ENCODE results near the gene TTBK1.

Gene TTBK1

GRCh38 chr6:43273707-43274106 lies 30.4 kb downstream of the TTBK1 start:
- DNase-seq: no peak

GRCh38 chr6:43274127-43274915 lies 31.0 kb downstream of the TTBK1 start:
- DNase-seq: no peak

- DNase-seq: no peak
Measured at GRCh38 chr6:43274916-43275597, 31.8 kb downstream of the TTBK1 start.

GRCh38 chr6:43275801-43276576 lies 32.7 kb downstream of the TTBK1 start:
- DNase-seq: no peak

GRCh38 chr6:43276577-43277305 lies 33.5 kb downstream of the TTBK1 start:
- no peak for DNase-seq

- DNase-seq: no peak
Measured at GRCh38 chr6:43277306-43277642, 34.0 kb downstream of the TTBK1 start.

GRCh38 chr6:43277643-43278523 lies 34.6 kb downstream of the TTBK1 start:
- peak; percentile 42 for DNase-seq

- peak; percentile 65 for DNase-seq
Measured at GRCh38 chr6:43278524-43279078, 35.3 kb downstream of the TTBK1 start.

- no peak for DNase-seq
Measured at GRCh38 chr6:43280234-43280633, 37.0 kb downstream of the TTBK1 start.

GRCh38 chr6:43282060-43282459 lies 38.8 kb downstream of the TTBK1 start:
- no peak for DNase-seq

- no peak for DNase-seq
Measured at GRCh38 chr6:43282636-43283513, 39.6 kb downstream of the TTBK1 start.

GRCh38 chr6:43283514-43283901 lies 40.2 kb downstream of the TTBK1 start:
- DNase-seq: no peak

- no peak for DNase-seq
Measured at GRCh38 chr6:43283905-43284304, 40.6 kb downstream of the TTBK1 start.

- DNase-seq: no peak
Measured at GRCh38 chr6:43284991-43285781, 41.9 kb downstream of the TTBK1 start.

GRCh38 chr6:43285832-43286231 lies 42.6 kb downstream of the TTBK1 start:
- no peak for DNase-seq

- DNase-seq: no peak
Measured at GRCh38 chr6:43286456-43286979, 43.2 kb downstream of the TTBK1 start.

- DNase-seq: peak; percentile 15
Measured at GRCh38 chr6:43286980-43287716, 43.9 kb downstream of the TTBK1 start.

All from fibroblast of skin of back (primary cell).